GM21390 (cell line): ENCODE results near the gene CD160.
"Not testable (repeated sequence)": the region's sequence is repeated elsewhere in the genome, so short reads cannot be mapped to it uniquely, and the experiment has no call there.

Experiments used
- ATAC-seq: cut with Tn5 transposase; IDR thresholded peaks from one replicate; pipeline ENCODE4 v1.9.1; 2021; ENCODE audit not compliant: unreplicated experiment

Gene CD160

DNA sequence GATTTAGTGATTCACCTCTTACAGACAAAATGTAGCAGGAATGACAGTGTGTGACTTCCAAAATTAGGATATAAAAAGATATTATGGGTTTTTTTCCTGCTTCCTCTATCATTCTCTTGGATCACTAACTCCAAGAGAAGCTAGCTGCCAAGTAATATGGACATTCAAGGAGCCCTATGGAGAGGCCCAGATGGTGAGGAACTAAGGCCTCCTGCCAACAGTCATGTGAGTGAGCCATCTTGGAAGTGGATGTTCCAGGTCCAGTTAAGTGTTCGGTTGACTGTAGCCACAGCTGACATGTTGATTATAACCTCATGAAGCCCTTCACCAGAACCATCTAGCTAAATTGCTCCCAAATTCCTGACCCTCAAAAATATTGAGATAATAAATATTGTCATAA is 38.8 kb downstream of the CD160 start:
- ATAC-seq: no peak

- ATAC-seq: no peak
These were observed 39.3 kb downstream of the CD160 start for GRCh38 chr1:145758575-145758974.

GRCh38 chr1:145759721-145760120 is 40.4 kb downstream of the CD160 start:
- ATAC-seq: no peak

- not testable (repeated sequence) for ATAC-seq
These were observed 41.2 kb downstream of the CD160 start for GRCh38 chr1:145760395-145760949.

- ATAC-seq: not testable (repeated sequence)
These were observed 42.2 kb downstream of the CD160 start for GRCh38 chr1:145761498-145761897.

- ATAC-seq: not testable (repeated sequence)
These were observed 42.7 kb downstream of the CD160 start for GRCh38 chr1:145762001-145762400.

- ATAC-seq: not testable (repeated sequence)
These were observed 45.1 kb downstream of the CD160 start for GRCh38 chr1:145764231-145764940.

DNA sequence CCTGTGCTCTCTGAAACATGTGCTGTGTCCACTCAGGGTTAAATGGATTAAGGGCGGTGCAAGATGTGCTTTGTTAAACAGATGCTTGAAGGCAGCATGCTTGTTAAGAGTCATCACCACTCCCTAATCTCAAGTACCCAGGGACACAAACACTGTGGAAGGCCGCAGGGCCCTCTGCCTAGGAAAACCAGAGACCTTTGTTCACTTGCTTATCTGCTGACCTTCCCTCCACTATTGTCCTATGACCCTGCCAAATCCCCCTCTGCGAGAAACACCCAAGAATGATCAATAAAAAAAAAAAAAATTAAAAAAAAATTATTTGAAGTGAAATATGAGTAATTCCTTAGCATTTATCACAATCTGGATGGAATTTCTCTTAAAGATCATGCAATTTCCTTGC is 45.8 kb downstream of the CD160 start:
- not testable (repeated sequence) for ATAC-seq

DNA sequence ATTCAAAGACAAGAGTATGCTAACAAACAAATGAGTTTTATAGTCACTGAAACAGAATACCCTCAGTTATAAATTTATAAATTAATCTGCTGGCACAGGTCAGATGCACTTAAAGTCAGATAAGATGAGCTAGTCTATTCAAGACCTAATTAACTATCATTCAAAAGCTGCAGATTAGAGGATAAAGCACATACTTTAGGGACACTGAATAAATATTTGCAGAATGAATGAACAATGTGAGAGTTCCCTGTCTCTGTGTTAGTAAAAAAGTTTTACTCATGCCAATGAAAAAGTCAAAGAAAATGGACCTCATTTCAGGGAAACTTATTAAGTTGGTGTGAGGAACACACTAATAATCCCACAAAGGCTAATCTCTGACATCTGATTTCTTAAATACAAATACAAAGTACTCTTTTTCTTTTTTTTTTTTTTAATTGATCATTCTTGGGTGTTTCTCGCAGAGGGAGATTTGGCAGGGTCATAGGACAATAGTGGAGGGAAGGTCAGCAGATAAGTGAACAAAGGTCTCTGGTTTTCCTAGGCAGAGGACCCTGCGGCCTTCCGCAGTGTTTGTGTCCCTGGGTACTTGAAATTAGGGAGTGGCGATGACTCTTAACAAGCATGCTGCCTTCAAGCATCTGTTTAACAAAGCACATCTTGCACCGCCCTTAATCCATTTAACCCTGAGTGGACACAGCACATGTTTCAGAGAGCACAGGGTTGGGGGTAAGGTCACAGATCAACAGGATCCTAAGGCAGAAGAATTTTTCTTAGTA is 46.5 kb downstream of the CD160 start:
- ATAC-seq: not testable (repeated sequence)

DNA sequence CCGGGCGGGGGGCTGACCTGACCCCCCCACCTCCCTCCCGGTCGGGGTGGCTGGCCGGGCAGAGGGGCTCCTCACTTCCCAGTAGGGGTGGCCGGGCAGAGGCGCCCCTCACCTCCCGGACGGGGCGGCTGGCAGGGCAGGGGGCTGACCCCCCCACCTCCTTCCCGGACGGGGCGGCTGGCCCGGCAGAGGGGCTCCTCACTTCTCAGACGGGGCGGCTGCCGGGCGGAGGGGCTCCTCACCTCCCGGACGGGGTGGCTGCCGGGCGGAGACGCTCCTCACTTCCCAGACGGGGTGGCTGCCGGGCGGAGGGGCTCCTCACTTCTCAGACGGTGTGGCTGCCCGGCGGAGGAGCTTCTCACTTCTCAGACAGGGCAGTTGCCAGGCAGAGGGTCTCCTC is 47.6 kb downstream of the CD160 start:
- not testable (repeated sequence) for ATAC-seq

- not testable (repeated sequence) for ATAC-seq
These were observed 48.7 kb downstream of the CD160 start for GRCh38 chr1:145768004-145768403.

DNA sequence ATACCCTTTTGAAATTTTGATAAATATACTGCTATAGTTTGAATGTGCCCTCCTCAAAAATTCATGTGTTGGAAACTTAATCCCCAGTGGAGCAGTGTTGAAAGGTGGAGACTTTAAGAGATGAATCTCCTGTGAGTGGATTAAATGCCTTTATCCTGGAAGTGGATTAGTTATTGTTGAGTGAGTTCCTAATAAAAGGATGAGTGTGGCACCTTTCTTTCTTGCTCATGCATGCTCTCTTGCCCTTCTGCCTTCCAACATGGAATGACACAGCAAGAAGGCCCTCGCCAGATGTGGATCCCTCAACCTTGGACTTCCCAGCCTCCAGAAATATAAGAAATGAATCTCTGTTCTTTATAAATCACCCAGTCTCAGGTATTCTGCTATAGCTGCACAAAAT is 51.8 kb downstream of the CD160 start:
- no peak for ATAC-seq

- no peak for ATAC-seq
These were observed 54.1 kb downstream of the CD160 start for GRCh38 chr1:145773423-145773822.

DNA sequence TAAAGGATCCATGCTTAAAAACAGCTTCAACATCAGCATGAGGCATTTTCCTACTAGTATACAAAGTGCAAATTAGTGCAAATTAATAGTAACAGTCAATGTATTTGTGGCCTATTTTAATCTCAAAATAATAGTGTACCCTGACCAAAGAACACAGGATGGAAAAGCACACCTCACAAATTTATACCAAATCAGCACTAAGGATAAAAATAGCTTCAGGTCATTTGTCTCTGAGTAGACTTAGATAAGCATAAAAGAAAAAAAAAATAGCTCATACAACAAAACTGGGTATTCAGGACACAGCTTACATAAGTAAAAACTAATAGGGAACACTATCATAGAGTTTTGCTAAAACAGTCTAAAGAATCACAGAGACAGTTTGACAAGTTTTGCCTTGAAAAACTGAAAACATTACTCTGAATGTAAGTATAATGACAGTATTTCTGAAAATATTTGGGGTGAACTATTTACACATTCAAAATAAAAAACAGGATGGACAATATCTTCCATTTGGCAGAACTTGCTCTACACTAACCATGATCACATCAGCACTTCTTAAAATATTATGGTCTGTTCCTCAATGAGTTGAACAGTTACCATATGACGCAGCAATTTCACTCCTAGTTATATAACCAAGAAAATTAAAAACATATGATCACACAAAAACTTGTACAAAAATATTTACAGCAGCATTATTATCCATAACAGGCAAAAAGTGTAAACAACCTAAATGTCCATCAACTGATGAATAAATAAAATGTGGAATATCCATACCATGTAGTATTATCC is 58.3 kb downstream of the CD160 start:
- no peak for ATAC-seq

- ATAC-seq: no peak
These were observed 58.8 kb downstream of the CD160 start for GRCh38 chr1:145778146-145778540.

DNA sequence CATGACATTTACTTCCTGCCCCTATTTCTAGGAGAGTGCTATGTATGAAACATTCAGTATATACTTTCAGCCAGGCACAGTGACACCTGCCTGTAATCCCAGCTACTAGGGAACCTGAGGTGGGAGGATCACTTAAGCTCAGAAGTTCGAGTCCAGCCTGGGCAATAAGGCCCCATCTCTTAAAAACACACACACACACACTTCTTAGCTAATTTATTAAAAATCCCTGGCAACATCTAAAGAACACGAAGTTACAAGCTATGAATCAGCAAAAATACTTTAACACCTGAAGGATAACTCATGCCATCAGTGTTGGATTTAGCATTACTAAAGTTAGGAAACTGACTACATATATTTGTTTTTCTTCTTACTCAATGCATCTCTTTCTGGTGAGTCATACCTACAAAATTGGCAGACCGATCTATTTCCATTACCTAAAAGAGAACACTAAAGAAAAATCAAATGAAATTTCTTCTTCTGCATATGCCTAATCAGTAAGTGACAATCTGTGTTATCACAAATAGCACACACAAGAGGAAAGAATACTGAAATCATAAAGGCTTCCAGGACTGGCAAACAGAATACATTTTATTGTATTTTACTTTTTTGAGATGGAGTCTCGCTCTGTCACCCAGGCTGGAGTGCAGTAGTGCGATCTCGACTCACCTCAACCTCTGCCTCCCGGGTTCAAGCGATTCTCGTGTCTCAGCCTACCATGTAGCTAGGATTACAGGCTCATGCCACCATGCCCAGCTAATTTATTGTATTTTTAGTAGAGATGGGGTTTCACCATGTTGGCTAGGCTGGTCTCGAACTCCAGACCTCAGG is 63.2 kb downstream of the CD160 start:
- no peak for ATAC-seq

DNA sequence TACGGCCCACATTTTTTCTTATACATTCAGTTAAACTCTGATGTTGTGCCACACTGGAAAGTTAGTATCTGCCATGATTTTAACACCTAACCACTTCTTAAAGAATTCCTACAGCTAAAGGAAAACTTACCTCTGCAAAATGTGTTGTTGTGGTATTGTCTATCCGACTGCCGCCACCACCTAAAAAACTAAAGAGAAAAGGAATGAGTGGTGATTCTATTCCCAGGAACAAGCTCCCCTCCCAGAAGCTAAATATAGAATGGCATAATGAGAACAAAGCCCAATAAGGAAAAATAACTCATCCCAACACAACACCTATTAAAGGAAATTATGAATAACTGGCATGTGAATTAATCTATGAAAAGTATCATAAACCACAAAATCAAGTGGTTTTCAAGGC is 65.1 kb downstream of the CD160 start:
- ATAC-seq: no peak

GRCh38 chr1:145785547-145785946 is 66.2 kb downstream of the CD160 start:
- ATAC-seq: no peak

DNA sequence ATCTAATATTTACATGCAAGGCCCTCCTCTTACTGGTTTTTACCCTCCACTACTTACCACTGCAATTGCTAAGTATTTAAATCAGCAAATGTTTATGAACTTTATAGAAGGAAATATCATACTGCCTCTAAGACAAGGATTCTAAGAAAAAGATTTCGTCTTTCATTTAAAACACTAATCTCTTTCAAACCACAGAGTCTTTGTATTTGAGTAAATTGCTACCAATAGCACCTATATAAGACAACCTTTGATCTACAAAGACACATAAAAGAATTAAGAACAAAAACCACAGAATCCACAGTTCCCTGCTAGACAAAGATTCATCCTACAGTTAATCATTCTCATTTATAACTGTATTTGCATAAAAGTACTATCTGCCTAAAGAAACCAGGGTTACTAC is 67.0 kb downstream of the CD160 start:
- no peak for ATAC-seq

GRCh38 chr1:145788580-145788979 is 69.3 kb downstream of the CD160 start:
- no peak for ATAC-seq
